ENCODE measurements around the gene TAF7. TPM values are rescaled to one million over a fixed set of nuclear protein-coding genes. Genes with fewer than 3 reads are reported as not detected.
"Not testable (repeated sequence)": the region's sequence is repeated elsewhere in the genome, so short reads cannot be mapped to it uniquely, and the experiment has no call there.

Gene TAF7
- total RNA-seq, 4 donors from 2014 or later: 42.2 to 80.0 (median 47.5) TPM

DNA sequence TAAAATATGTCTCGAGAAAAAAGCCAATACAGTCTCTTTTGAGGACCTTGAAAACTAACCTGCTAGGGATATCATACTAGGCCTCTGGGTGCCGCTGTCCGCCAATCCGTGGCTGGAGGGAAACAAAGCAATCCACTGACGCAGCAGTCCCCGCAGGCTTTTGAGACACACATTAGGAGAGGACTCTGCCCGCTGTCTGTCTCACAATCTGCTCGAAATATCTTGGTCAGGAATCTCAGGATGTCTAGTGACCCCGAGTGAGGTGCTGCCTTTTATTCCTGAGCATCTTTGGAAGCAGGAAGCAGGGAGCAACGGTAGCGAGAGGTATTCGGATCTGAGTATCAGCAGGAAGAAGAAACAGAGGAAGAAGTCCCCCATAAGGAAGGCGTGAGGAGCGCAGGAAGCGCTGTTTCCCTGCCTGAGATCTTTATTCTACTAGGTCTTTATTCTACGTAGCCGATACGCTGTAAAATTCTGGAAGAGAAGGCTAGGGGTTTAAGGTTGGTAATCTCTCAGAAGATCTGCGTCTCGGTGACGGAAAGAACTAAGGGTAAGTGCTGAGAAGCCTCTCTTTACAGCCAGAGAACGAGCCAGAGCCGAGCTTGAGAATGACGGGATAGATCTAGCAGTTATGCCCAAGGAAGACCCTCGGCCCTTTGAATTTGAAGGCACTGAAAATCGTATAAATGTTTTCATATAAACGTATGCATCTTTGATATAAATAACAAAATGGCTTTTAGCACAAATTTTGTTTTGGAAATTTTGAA is 5.7 kb upstream of the TAF7 start:
- TF ChIP-seq POLR2A (IDR thresholded peaks at IDR 0.05): no peak
- TF ChIP-seq, protein P1, sequence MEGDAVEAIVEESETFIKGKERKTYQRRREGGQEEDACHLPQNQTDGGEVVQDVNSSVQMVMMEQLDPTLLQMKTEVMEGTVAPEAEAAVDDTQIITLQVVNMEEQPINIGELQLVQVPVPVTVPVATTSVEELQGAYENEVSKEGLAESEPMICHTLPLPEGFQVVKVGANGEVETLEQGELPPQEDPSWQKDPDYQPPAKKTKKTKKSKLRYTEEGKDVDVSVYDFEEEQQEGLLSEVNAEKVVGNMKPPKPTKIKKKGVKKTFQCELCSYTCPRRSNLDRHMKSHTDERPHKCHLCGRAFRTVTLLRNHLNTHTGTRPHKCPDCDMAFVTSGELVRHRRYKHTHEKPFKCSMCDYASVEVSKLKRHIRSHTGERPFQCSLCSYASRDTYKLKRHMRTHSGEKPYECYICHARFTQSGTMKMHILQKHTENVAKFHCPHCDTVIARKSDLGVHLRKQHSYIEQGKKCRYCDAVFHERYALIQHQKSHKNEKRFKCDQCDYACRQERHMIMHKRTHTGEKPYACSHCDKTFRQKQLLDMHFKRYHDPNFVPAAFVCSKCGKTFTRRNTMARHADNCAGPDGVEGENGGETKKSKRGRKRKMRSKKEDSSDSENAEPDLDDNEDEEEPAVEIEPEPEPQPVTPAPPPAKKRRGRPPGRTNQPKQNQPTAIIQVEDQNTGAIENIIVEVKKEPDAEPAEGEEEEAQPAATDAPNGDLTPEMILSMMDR (IDR thresholded peaks at IDR 0.05): peak in 5 of 6 experiments; percentile 19 to 48 (median 38)
- H3K4me3 ChIP-seq: peak overlapping the region; percentile 12 to 43 (median 28)
- H3K4me1 ChIP-seq: peaks cover 0 to 2% (median 0%) of the 10 kb centered on the region in 4 donors
- no peaks in the 10 kb centered on the region for H3K27me3 ChIP-seq
- H3K27ac ChIP-seq: no peak overlapping the region
- peak; percentile 61 to 82 (median 65) for DNase-seq
- H3K36me3 ChIP-seq: no peaks in the 10 kb centered on the region
- H3K9me3 ChIP-seq: peaks cover 0 to 24% (median 5%) of the 10 kb centered on the region in 4 donors

DNA sequence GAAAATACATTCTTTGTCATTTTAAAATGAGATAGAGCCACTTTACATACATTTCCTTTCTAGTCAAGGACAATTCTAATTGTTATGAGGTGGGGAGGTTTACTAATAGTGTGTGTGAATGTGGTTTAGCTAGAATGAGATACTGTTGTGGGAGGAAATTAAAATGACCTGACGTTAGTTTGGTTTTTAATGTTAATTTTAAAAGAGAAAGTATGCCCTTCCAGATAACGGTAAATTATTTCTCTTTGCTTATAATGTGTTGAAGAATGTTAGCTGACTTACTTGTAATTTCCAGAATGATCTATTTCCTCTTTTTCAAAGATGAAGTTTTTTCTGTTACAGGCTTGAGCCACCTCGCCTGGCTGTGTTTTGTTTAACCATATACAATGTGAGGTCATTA is 1.7 kb upstream of the TAF7 start:
- peaks cover 0 to 4% (median 0%) of the 10 kb centered on the region in 4 donors for H3K4me1 ChIP-seq
- no peak for DNase-seq
- H3K36me3 ChIP-seq: peaks cover 0 to 24% (median 0%) of the 10 kb centered on the region in 3 donors
- no peak overlapping the region for H3K4me3 ChIP-seq
- no peak overlapping the region for H3K27ac ChIP-seq
- peaks cover 0 to 37% (median 17%) of the 10 kb centered on the region in 4 donors for H3K9me3 ChIP-seq
- no peak for TF ChIP-seq POLR2A (IDR thresholded peaks at IDR 0.05)
- TF ChIP-seq, protein P1 (IDR thresholded peaks at IDR 0.05): no peak
- no peaks in the 10 kb centered on the region for H3K27me3 ChIP-seq

DNA sequence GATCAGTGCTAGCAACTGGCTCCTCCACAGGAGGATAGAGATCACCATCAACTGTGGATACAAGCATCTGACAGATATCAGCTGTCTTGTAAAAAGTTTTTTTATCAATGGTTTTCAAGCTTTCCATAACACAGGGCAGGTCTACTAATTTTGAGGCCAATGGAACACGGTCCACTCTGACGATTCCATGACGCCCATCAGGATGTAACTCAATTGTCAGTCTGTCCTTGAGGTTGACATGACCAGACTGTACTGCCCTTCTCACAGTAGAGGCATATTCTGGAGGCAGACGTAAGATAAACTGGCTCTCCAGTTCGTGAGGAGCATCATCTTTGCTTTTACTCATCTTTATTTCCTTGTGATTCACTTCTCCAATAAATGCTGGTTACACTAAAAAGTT is 885 bp downstream of the TAF7 start:
- peaks cover 0 to 39% (median 0%) of the 10 kb centered on the region in 3 donors for H3K36me3 ChIP-seq
- DNase-seq: no peak
- no peak overlapping the region for H3K27ac ChIP-seq
- peaks cover 0 to 4% (median 0%) of the 10 kb centered on the region in 4 donors for H3K4me1 ChIP-seq
- TF ChIP-seq, protein P1 (IDR thresholded peaks at IDR 0.05): no peak
- TF ChIP-seq POLR2A (IDR thresholded peaks at IDR 0.05): no peak
- H3K9me3 ChIP-seq: peaks cover 0 to 58% (median 25%) of the 10 kb centered on the region in 4 donors
- H3K27me3 ChIP-seq: no peaks in the 10 kb centered on the region
- peak overlapping the region; percentile 60 to 71 (median 66) for H3K4me3 ChIP-seq

DNA sequence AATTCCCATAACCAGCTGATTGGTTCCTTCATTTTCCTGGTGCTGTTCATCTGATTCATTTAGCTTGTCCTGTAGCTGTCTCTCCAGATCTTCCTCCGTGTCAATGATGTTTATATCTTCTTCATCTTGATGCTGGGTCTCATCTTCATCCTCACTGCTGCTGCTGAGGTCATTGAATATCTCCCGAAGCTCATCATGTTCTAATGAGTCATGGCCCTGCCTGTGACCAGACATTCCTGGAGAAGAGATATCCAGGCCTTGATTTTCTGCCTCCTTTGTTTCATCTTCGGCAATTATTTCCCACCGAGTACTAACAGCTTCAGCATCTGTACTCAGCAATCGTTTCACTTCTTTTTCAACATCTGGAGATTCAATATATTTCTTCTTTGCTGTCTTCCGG is 1.4 kb downstream of the TAF7 start:
- H3K4me3 ChIP-seq: no peak overlapping the region
- H3K4me1 ChIP-seq: peaks cover 0 to 4% (median 0%) of the 10 kb centered on the region in 4 donors
- no peak overlapping the region for H3K27ac ChIP-seq
- peaks cover 0 to 61% (median 25%) of the 10 kb centered on the region in 4 donors for H3K9me3 ChIP-seq
- H3K36me3 ChIP-seq: peaks cover 0 to 39% (median 0%) of the 10 kb centered on the region in 3 donors
- no peak for TF ChIP-seq POLR2A (IDR thresholded peaks at IDR 0.05)
- TF ChIP-seq, protein P1 (IDR thresholded peaks at IDR 0.05): no peak
- no peaks in the 10 kb centered on the region for H3K27me3 ChIP-seq
- no peak for DNase-seq

DNA sequence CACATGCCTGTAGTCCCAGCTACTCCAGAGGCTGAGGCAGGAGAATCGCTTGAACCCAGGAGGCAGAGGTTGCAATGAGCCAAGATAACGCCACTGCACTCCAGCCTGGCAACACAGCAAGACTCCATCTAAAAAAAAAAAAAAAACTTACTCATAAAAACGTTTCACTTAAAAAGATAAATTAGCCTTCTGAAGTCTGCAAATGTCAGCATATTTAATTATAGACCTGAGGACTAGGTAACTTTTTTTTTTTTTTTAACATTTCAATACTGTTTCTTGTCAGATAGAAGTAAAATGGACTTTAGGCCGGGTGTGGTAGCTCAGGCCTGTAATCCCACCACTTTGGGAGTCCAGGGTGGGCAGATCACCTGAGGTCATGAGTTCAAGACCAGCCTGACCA is 3.6 kb downstream of the TAF7 start:
- H3K4me1 ChIP-seq, H3K27me3 ChIP-seq, H3K27ac ChIP-seq, DNase-seq, H3K4me3 ChIP-seq: not testable (repeated sequence)
- Histone ChIP-seq H3K36me3 (peaks cover 0 to 53% (median 0%) of the 10 kb centered on the region in 3 donors), H3K9me3 (peaks cover 0 to 79% (median 27%) of the 10 kb centered on the region in 4 donors)

DNA sequence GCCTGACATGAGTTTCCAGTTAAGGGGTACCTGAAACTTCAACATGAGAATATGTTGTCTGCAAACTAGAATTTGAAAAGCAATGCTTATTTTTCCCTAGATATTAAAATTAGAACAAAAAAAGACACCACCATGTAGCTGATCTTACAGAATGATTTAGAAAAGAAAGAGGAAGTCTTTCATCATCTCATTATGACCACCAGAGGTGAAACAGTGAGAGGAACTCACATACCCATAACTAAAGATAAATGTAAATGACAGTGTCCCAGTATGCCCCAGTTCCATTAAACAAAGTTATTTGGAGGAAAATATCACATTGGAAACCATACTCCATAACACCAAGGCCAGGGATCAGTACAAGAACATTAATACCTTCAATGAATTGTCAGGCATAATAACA is 6.9 kb downstream of the TAF7 start:
- H3K27ac ChIP-seq: no peak overlapping the region
- TF ChIP-seq, protein P1 (IDR thresholded peaks at IDR 0.05): no peak
- TF ChIP-seq POLR2A (IDR thresholded peaks at IDR 0.05): no peak
- H3K27me3 ChIP-seq: no peaks in the 10 kb centered on the region
- H3K9me3 ChIP-seq: peaks cover 0 to 95% (median 19%) of the 10 kb centered on the region in 4 donors
- H3K4me3 ChIP-seq: no peak overlapping the region
- peaks cover 0 to 42% (median 0%) of the 10 kb centered on the region in 3 donors for H3K36me3 ChIP-seq
- DNase-seq: no peak
- H3K4me1 ChIP-seq: no peaks in the 10 kb centered on the region
